ENCODE data around the gene JAML. TPM values are rescaled to one million over a fixed set of nuclear protein-coding genes. Genes with fewer than 3 reads are reported as not detected.

JAML gene
- total RNA-seq, 1 experiment from 2014 or later = 0.30 TPM

DNA sequence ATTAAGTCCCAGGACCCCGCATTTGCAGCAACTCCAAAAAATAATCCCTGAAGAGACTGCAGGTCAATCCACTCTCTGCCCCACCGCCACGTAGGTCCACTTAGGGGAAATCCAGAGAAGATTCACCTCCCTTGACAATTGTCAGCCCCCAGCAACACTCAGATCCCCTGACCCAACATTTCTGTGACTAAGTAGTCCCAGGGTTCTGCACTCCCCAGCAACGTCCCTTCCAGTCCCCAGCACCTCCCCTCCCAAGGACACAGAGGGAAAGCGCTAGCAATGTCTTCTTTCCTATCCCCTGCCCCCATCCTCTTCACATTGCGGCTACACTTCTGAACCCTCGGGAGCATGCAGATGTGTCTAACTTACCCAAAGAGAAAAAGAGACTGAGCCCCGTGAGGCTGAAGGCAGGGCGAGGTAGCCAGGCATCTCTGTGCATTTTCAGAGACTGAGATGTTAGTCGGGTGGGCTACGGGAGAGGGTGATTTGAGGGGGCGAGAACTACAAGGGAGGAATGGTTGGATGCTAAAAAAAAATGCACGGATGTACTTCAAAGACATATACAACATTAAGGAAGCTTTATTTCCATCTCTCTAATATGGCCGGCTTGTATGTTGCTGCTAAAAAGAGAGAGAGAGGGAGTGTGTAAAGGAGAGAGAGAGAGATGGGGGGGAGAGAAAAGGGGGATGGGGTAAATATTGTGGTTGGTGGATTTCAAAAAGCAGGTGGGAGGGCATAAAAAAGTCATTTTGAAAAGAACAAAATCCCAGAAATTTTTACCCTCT lies 48.6 kb downstream of the JAML start, which contains the start of gene SCN2B (continued):
- TF ChIP-seq POLR2A (IDR thresholded peaks at IDR 0.05; ENCODE audit: borderline replicate concordance, extremely low read depth, insufficient read depth, insufficient read length) (no peak), CEBPB (IDR thresholded peaks at IDR 0.05; ENCODE audit: low read depth) (no peak), POLR2AphosphoS5 (IDR thresholded peaks at IDR 0.05; ENCODE audit: low read depth, low read length) (no peak), FOSL1 (IDR thresholded peaks at IDR 0.05; ENCODE audit: low read depth) (no peak)

DNA sequence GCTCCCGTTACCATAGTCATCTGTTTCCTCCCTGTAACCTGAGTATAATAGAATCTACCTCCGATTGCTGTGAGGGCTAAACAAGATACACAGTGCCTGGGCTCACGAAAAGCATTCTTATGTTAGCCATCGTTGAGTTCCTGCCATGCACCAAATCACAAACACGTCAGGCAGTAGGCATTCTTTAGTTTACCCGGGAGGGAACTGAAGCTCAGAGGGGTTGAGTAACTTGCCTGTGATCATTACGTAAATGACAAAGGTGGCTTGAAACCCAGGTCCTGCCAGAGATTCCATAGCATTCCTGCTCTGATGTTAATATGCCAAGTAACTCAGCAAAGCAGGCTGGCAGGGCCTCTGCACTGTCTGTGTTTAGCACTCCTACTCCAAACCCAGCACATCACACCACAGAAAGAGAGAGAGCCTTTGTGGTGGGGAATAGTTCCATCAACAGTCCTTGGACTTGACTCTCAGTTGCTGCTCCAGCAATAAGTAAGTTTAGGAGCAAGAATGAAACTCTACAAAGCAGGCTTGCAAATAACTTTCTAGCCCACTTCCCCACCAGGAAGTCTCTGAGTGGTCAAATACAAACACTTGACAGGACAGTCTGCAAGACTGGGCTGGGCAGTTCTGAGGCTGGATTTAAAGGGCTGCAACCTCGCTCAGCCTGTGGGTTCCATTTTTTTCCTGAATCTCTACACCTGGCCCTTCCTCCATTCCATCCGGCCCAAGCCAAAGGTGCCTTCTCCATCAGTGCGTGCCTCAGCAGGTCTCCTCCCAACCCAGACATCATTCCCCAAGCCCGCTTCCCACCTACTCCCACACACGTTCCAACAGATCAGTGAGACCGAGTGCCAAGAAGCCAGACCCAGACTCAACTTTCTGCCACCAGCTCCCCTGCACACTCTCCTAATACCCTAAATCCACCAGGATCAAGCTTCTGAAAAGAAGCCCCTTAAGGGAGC lies 49.5 kb downstream of the JAML start:
- ATAC-seq = no peak
- CTCF ChIA-PET = no interaction called here
- TF ChIP-seq POLR2A (IDR thresholded peaks at IDR 0.05; ENCODE audit: borderline replicate concordance, extremely low read depth, insufficient read depth, insufficient read length) (no peak), EZH2 (IDR thresholded peaks at IDR 0.05) (no peak), SIN3A (IDR thresholded peaks at IDR 0.05; ENCODE audit: low read depth) (no peak), SP1 (IDR thresholded peaks at IDR 0.05; ENCODE audit: low read depth) (no peak), CEBPB (IDR thresholded peaks at IDR 0.05; ENCODE audit: low read depth) (no peak), ELF1 (IDR thresholded peaks at IDR 0.05; ENCODE audit: borderline replicate concordance, low read depth) (no peak), EGR1 (IDR thresholded peaks at IDR 0.05; ENCODE audit: low read depth) (no peak), EZH2phosphoT487 (IDR thresholded peaks at IDR 0.05; ENCODE audit: borderline replicate concordance) (no peak), ZNF274 (IDR thresholded peaks at IDR 0.05; ENCODE audit: low read depth, low read length) (no peak), FOSL1 (IDR thresholded peaks at IDR 0.05; ENCODE audit: low read depth) (no peak), ZFX (IDR thresholded peaks at IDR 0.05) (no peak), CBX3 (IDR thresholded peaks at IDR 0.05; ENCODE audit: low read depth) (no peak), JUND (IDR thresholded peaks at IDR 0.05) (no peak), TCF7L2 (IDR thresholded peaks at IDR 0.05; ENCODE audit: borderline replicate concordance, extremely low read depth, insufficient read depth, insufficient read length) (no peak)
- TF ChIP-seq, protein P1, sequence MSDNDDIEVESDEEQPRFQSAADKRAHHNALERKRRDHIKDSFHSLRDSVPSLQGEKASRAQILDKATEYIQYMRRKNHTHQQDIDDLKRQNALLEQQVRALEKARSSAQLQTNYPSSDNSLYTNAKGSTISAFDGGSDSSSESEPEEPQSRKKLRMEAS (IDR thresholded peaks at IDR 0.05) = no peak
- TF ChIP-seq, protein P2, sequence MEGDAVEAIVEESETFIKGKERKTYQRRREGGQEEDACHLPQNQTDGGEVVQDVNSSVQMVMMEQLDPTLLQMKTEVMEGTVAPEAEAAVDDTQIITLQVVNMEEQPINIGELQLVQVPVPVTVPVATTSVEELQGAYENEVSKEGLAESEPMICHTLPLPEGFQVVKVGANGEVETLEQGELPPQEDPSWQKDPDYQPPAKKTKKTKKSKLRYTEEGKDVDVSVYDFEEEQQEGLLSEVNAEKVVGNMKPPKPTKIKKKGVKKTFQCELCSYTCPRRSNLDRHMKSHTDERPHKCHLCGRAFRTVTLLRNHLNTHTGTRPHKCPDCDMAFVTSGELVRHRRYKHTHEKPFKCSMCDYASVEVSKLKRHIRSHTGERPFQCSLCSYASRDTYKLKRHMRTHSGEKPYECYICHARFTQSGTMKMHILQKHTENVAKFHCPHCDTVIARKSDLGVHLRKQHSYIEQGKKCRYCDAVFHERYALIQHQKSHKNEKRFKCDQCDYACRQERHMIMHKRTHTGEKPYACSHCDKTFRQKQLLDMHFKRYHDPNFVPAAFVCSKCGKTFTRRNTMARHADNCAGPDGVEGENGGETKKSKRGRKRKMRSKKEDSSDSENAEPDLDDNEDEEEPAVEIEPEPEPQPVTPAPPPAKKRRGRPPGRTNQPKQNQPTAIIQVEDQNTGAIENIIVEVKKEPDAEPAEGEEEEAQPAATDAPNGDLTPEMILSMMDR (IDR thresholded peaks at IDR 0.05 in 2 of 3, conservative IDR thresholded peaks at IDR 0.05 in 1 of 3; ENCODE audit: borderline replicate concordance in 1 of 3, insufficient read depth in 1 of 3, low read depth in 2 of 3, low read length in 2 of 3) = no peak
- TF ChIP-seq, protein P3, sequence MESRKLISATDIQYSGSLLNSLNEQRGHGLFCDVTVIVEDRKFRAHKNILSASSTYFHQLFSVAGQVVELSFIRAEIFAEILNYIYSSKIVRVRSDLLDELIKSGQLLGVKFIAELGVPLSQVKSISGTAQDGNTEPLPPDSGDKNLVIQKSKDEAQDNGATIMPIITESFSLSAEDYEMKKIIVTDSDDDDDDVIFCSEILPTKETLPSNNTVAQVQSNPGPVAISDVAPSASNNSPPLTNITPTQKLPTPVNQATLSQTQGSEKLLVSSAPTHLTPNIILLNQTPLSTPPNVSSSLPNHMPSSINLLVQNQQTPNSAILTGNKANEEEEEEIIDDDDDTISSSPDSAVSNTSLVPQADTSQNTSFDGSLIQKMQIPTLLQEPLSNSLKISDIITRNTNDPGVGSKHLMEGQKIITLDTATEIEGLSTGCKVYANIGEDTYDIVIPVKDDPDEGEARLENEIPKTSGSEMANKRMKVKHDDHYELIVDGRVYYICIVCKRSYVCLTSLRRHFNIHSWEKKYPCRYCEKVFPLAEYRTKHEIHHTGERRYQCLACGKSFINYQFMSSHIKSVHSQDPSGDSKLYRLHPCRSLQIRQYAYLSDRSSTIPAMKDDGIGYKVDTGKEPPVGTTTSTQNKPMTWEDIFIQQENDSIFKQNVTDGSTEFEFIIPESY (IDR thresholded peaks at IDR 0.05; ENCODE audit: extremely low read depth, insufficient replicate concordance, low read length) = no peak

More for the DNA sequence above, 49.5 kb downstream of the JAML start:
- RAD21 ChIA-PET (ENCODE audit: low non-redundant PET in 1 of 2, low total read pairs in 2 of 2, uncharacterized antibody in 2 of 2, unreplicated experiment in 2 of 2) = no interaction called here
- no TSS peak for BruUV-seq (replicated peaks)
- Histone ChIP-seq H3K36me3 (ENCODE audit: control insufficient read depth in 1 of 2, insufficient read depth in 2 of 2, low read length in 2 of 2) (no peaks in the 10 kb centered on the region), H2AFZ (ENCODE audit: low read depth, low read length, poor library complexity, severe bottlenecking) (no peak overlapping the region), H3K9me3 (ENCODE audit: control insufficient read depth in 1 of 2, insufficient read depth in 1 of 2, low read depth in 1 of 2, low read length in 2 of 2) (no peaks in the 10 kb centered on the region), H3K9ac (ENCODE audit: low read length) (no peak overlapping the region), H3K4me3 (replicated peaks in 1 of 2; ENCODE audit: low read depth in 1 of 2, low read length in 2 of 2) (no peak overlapping the region), H3K9me2 (ENCODE audit: insufficient read depth) (no peaks in the 10 kb centered on the region), H3K27ac (ENCODE audit: low read depth, low read length) (no peak overlapping the region), H4K20me1 (ENCODE audit: insufficient read depth) (no peaks in the 10 kb centered on the region), H3K27me3 (ENCODE audit: insufficient read depth, low read length) (no peaks in the 10 kb centered on the region), H3K4me1 (ENCODE audit: control insufficient read depth in 1 of 2, insufficient read depth in 2 of 2, low read length in 2 of 2) (peaks cover 5 to 13% of the 10 kb centered on the region in 2 experiments; a peak in 3 of 4 replicates), H3K4me2 (ENCODE audit: low read length) (no peak overlapping the region), H3K79me2 (ENCODE audit: insufficient read depth, low read length) (no peaks in the 10 kb centered on the region)
- POLR2A ChIA-PET = no interaction called here
- DNase-seq (ENCODE audit: low read depth, low spot score) = no peak
- intact Hi-C loops (cut with micrococcal nuclease) = no loop called here
